CD4-positive, alpha-beta T cell treated with Interleukin-12 subunit alpha and Interleukin-12 subunit beta, for 1 hour (primary cell): Measurements from ENCODE around the gene RAD52.
A peak's percentile ranks its signal among the peaks of the same experiment; 100 is the strongest.

ENCODE experiments used
- DNase-seq: peaks from one replicate; pipeline ENCODE4 v3.0.0-alpha.2; 2020

RAD52 gene

GRCh38 chr12:912466-913235 is 36.8 kb downstream of the RAD52 start:
- no peak for DNase-seq

- no peak for DNase-seq
Observed at GRCh38 chr12:911191-911826, 38.2 kb downstream of the RAD52 start.

GRCh38 chr12:910416-910815 is 39.1 kb downstream of the RAD52 start:
- DNase-seq, result no peak

GRCh38 chr12:909861-910260 is 39.6 kb downstream of the RAD52 start:
- DNase-seq, result no peak

GRCh38 chr12:907413-908185 is 41.9 kb downstream of the RAD52 start:
- DNase-seq, result no peak

- no peak for DNase-seq
Observed at GRCh38 chr12:906062-906585, 43.4 kb downstream of the RAD52 start.

- DNase-seq, result peak; percentile 6
Observed at GRCh38 chr12:905261-906031, 44.0 kb downstream of the RAD52 start.

GRCh38 chr12:904010-904414 is 45.5 kb downstream of the RAD52 start:
- no peak for DNase-seq

- no peak for DNase-seq
Observed at GRCh38 chr12:903055-903454, 46.4 kb downstream of the RAD52 start.

GRCh38 chr12:902581-902980 is 46.9 kb downstream of the RAD52 start:
- no peak for DNase-seq

- DNase-seq, result no peak
Observed at GRCh38 chr12:897386-897785, 52.1 kb downstream of the RAD52 start.

- DNase-seq, result no peak
Observed at GRCh38 chr12:896031-896430, 53.5 kb downstream of the RAD52 start.

GRCh38 chr12:894226-894625 is 55.3 kb downstream of the RAD52 start:
- no peak for DNase-seq

- no peak for DNase-seq
Observed at GRCh38 chr12:886206-886605, 63.3 kb downstream of the RAD52 start.

- DNase-seq, result no peak
Observed at GRCh38 chr12:885701-886100, 63.8 kb downstream of the RAD52 start.

- no peak for DNase-seq
Observed at GRCh38 chr12:884746-885414, 64.6 kb downstream of the RAD52 start.

GRCh38 chr12:880656-881055 is 68.8 kb downstream of the RAD52 start:
- DNase-seq, result no peak

- no peak for DNase-seq
Observed at GRCh38 chr12:879641-880040, 69.9 kb downstream of the RAD52 start.

- no peak for DNase-seq
Observed at GRCh38 chr12:873954-874353, 75.5 kb downstream of the RAD52 start.

GRCh38 chr12:870378-870777 is 79.1 kb downstream of the RAD52 start:
- peak; percentile 24 for DNase-seq

GRCh38 chr12:868722-869121 is 80.8 kb downstream of the RAD52 start:
- DNase-seq, result no peak

- no peak for DNase-seq
Observed at GRCh38 chr12:867905-868304, 81.6 kb downstream of the RAD52 start.
